Suprapubic skin (tissue), 4 donors: Measurements from ENCODE around the gene TRIM66.

Experiments
- EP300 ChIP-seq: sonication (generic); formaldehyde crosslinking; IDR thresholded peaks from one replicate; pipeline ENCODE4 v1.6.1; 2017; ENCODE audit warnings: antibody characterized with exemption
- POLR2A ChIP-seq, 2 donors: fragments of 450-650 bp; IDR thresholded peaks; one replicate each; pipeline ENCODE4 v1.6.1; 2017; ENCODE audit warnings: antibody characterized with exemption in 2 of 2, mild to moderate bottlenecking in 2 of 2, moderate library complexity in 2 of 2
- POLR2AphosphoS5 ChIP-seq, 3 donors: sonication (generic); formaldehyde crosslinking; IDR thresholded peaks; one replicate each; pipeline ENCODE4 v1.6.1; 2017; ENCODE audit warnings: antibody characterized with exemption in 3 of 3
- TF ChIP-seq, protein P1 (sequence below), 2 donors: fragments of 200-600 bp in 1 of 2; fragments of 450-650 bp in 1 of 2; sonication (generic) in 1 of 2; IDR thresholded peaks; one replicate each; pipeline ENCODE4 v1.5.1; 2016 to 2019; ENCODE audit warnings: antibody characterized with exemption in 2 of 2, mild to moderate bottlenecking in 1 of 2, moderate library complexity in 1 of 2

DNA sequence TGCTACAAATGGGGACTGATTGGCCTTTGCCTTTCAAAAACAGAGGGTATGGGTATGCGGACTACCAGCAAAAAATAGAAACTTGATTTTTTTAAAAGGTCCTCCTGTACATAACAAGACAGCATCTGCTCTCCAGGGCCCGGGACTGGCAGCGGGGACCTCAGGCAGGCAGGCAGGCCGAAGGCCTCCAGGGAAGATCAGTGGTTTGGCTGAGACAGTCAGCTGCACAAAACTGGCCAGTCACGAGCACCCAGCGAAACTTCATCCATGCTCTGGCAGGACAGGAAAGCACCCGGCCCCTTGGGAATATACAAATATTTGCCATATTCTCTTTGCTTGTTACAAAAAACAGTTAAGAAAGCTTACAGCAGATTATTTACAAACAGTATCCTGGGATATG is 11.1 kb upstream of the TRIM66 start:
- TF ChIP-seq, protein P1, sequence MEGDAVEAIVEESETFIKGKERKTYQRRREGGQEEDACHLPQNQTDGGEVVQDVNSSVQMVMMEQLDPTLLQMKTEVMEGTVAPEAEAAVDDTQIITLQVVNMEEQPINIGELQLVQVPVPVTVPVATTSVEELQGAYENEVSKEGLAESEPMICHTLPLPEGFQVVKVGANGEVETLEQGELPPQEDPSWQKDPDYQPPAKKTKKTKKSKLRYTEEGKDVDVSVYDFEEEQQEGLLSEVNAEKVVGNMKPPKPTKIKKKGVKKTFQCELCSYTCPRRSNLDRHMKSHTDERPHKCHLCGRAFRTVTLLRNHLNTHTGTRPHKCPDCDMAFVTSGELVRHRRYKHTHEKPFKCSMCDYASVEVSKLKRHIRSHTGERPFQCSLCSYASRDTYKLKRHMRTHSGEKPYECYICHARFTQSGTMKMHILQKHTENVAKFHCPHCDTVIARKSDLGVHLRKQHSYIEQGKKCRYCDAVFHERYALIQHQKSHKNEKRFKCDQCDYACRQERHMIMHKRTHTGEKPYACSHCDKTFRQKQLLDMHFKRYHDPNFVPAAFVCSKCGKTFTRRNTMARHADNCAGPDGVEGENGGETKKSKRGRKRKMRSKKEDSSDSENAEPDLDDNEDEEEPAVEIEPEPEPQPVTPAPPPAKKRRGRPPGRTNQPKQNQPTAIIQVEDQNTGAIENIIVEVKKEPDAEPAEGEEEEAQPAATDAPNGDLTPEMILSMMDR (IDR thresholded peaks at IDR 0.05): no peak
- no peak for TF ChIP-seq POLR2A (IDR thresholded peaks at IDR 0.05)
- no peak for TF ChIP-seq EP300
- no peak for TF ChIP-seq POLR2AphosphoS5 (IDR thresholded peaks at IDR 0.05)
